Cardiac atrium fibroblast (primary cell): ENCODE data around the gene ZNF184. TPM values are rescaled to one million over a fixed set of nuclear protein-coding genes. Genes with fewer than 3 reads are reported as not detected.

Source experiments
- total RNA-seq: library from RNA; depleted of rRNA; stranded (reverse); fragments of >200 nt; gene quantifications from 2 replicates; pipeline ENCODE4 v1.2.3, GENCODE V29; 2015

Gene ZNF184
- 4.2 and 4.3 TPM in 2 replicates for total RNA-seq

DNA sequence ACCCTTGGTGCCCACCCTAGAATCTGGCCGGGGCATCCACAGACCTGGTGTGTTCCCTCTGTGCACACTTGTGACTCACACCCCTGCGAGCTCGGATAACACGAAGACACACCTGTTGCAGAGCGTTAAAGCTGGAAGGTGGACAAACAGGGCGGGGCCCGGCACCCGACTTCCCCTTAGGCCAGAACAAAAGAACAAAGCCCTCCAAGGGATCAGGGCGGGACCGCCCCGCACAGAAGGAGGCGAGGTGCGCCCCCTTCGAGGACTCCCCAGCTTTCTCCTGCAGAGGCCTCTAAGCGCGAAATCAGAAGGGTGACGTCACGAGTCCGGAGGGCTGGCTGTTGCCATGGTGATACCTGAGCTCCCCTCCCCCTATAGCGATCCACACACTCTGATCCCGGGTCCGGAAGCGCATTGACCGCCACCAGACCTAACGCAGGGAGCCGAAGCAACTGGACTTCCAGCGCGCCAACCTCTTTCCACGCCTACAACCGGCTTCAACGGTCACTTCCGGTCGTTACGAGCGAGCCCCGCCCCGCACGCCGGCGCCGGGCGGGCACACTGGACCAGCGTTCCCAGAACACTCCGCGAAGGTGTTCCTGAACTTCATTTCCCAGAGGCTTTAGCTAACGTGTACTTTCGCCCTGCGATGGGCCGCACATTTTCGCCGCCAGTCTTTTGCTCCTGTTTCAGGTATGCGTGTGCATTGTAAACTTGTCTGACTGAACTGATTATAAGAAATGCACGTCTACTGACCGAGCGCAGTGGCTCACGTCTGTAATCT is at the start of gene ZNF184:
Gene ZNF184 (minus strand): TSS at position 489 of the 784 bp plus-strand sequence. CDS start 811 bp downstream, outside the sequence.

Other genes with a start within 250 kb of the ZNF184 start
- not detected in 2 replicates for gene PRSS16, start 225.4 kb downstream of the ZNF184 start, total RNA-seq
- gene POM121L2, start 160.8 kb downstream of the ZNF184 start, total RNA-seq: not detected in 2 replicates
- gene ZNF391, start 84.3 kb downstream of the ZNF184 start, total RNA-seq: 0.90 and 1.3 TPM in 2 replicates